Transverse colon (tissue), 4 donors: ENCODE data around the gene LRRC8C. TPM values are rescaled to one million over a fixed set of nuclear protein-coding genes. Genes with fewer than 3 reads are reported as not detected.
"Not testable (repeated sequence)": the region's sequence is repeated elsewhere in the genome, so short reads cannot be mapped to it uniquely, and the experiment has no call there.

Experiments used
- DNase-seq: peaks from one replicate; pipeline ENCODE4 v3.0.0-alpha.2; 2019
- H3K27ac ChIP-seq, 4 donors: fragments of 200-600 bp; sonication (generic); 2 replicates each; pipeline ENCODE4 v1.5.1; 2016 to 2018; ENCODE audit warnings: inconsistent platforms in 4 of 4
- H3K27me3 ChIP-seq: fragments of 200-600 bp; sonication (generic); 2 replicates; pipeline ENCODE4 v1.5.1; 2017; ENCODE audit warnings: inconsistent platforms
- H3K36me3 ChIP-seq, 4 donors: fragments of 200-600 bp; sonication (generic); 2 replicates each; pipeline ENCODE4 v1.5.1; 2017 to 2019; ENCODE audit warnings: inconsistent platforms in 4 of 4
- H3K4me1 ChIP-seq, 4 donors: fragments of 200-600 bp; sonication (generic); 2 replicates each; pipeline ENCODE4 v1.5.1; 2017 to 2020; ENCODE audit warnings: inconsistent platforms in 4 of 4
- H3K4me3 ChIP-seq, 4 donors: fragments of 200-600 bp; sonication (generic); 1 replicate in 1 of 4; 2 replicates in 3 of 4; pipeline versions ENCODE4 v1.5.1 to v1.6.1; 2017 to 2019; ENCODE audit warnings: inconsistent platforms in 4 of 4
- H3K9me3 ChIP-seq, 2 donors: fragments of 200-600 bp; sonication (generic); 2 replicates each; pipeline ENCODE4 v1.5.1; 2017 to 2019; ENCODE audit warnings: inconsistent platforms in 2 of 2
- EP300 ChIP-seq: sonication (generic); formaldehyde crosslinking; IDR thresholded peaks from one replicate; pipeline ENCODE4 v1.6.1; 2017; ENCODE audit warnings: antibody characterized with exemption, low read depth
- POLR2A ChIP-seq: fragments of 450-650 bp; IDR thresholded peaks from one replicate; pipeline ENCODE4 v1.6.1; 2016; ENCODE audit warnings: antibody characterized with exemption, mild to moderate bottlenecking, moderate library complexity
- POLR2AphosphoS5 ChIP-seq, 3 donors: sonication (generic); formaldehyde crosslinking; IDR thresholded peaks; one replicate each; pipeline ENCODE4 v1.6.1; 2016; ENCODE audit warnings: antibody characterized with exemption in 3 of 3
- WGBS, 2 donors: methylation state at CpG; one replicate each; pipeline ENCODE4 v1.1.5; 2018; ENCODE audit warnings: low coverage in 1 of 2; 5-methylcytosine and 5-hydroxymethylcytosine counted together
- in situ Hi-C, 4 donors: fragments of 200-750 bp; cut with MboI; loops; one replicate each; pipeline versions ENCODE4 v1.15.0 to v1.15.1; 2017; ENCODE audit warnings: low sequenced_read_pairs in 3 of 4, low pct_ligation_motif_present in 1 of 4, low pct_unique_long_range_greater_than_20kb in 1 of 4
- intact Hi-C: fragments of 100-400 bp; cut with DNase I; formaldehyde crosslinking; loops from one replicate; pipeline ENCODE4 v1.15.1; 2023; ENCODE audit warnings: low total_unique reads
- total RNA-seq, 4 donors: library from RNA; depleted of rRNA; stranded (reverse); fragments of >200 nt; gene quantifications; one replicate each; pipeline ENCODE4 v1.1.0, GENCODE V29; 2016
- TF ChIP-seq, protein P1 (sequence below), 5 experiments: fragments of 200-600 bp in 3 of 5; fragments of 450-650 bp in 2 of 5; sonication (generic) in 3 of 5; IDR thresholded peaks; 1 replicate in 2 of 5; 2 replicates in 3 of 5; pipeline ENCODE4 v1.5.1; 2016 to 2017; ENCODE audit warnings: antibody characterized with exemption in 5 of 5, inconsistent platforms in 3 of 5, mild to moderate bottlenecking in 2 of 5, moderate library complexity in 1 of 5

LRRC8C gene
- total RNA-seq, 4 donors from 2014 or later = 2.4 to 4.4 (median 2.7) TPM

DNA sequence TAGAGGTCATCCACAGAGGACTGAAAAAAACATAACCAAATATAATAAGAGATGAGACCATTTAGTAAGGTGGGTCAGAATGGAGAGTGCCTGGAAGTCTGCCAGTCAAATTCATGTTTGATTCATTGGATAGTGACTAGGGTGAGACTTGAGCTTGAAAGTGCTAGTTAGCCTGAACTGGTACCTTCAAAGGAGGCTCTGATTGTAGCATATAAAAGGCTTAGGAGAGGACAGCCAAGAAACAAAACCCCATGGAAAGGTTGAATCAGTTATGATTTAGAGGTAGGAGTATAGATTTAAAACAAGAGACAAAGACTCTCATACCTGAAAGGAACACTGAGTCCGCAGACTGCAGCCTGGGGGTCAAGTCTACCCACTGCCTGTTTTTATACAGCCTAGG lies 44.4 kb upstream of the LRRC8C start:
- no peak for DNase-seq
- intact Hi-C loops = no loop called here
- H3K36me3 ChIP-seq = peaks cover 0 to 14% (median 0%) of the 10 kb centered on the region in 4 donors
- H3K4me1 ChIP-seq = no peaks in the 10 kb centered on the region
- H3K27me3 ChIP-seq = no peaks in the 10 kb centered on the region
- TF ChIP-seq EP300 = no peak
- TF ChIP-seq POLR2A = no peak
- TF ChIP-seq, protein P1, sequence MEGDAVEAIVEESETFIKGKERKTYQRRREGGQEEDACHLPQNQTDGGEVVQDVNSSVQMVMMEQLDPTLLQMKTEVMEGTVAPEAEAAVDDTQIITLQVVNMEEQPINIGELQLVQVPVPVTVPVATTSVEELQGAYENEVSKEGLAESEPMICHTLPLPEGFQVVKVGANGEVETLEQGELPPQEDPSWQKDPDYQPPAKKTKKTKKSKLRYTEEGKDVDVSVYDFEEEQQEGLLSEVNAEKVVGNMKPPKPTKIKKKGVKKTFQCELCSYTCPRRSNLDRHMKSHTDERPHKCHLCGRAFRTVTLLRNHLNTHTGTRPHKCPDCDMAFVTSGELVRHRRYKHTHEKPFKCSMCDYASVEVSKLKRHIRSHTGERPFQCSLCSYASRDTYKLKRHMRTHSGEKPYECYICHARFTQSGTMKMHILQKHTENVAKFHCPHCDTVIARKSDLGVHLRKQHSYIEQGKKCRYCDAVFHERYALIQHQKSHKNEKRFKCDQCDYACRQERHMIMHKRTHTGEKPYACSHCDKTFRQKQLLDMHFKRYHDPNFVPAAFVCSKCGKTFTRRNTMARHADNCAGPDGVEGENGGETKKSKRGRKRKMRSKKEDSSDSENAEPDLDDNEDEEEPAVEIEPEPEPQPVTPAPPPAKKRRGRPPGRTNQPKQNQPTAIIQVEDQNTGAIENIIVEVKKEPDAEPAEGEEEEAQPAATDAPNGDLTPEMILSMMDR (IDR thresholded peaks at IDR 0.05) = no peak
- TF ChIP-seq POLR2AphosphoS5 (IDR thresholded peaks at IDR 0.05) = no peak
- in situ Hi-C loops = no loop called here
- H3K9me3 ChIP-seq = no peaks in the 10 kb centered on the region
- no peak overlapping the region for H3K27ac ChIP-seq
- WGBS, 2 donors = 97 to 100% methylated on average over 1 of the region's 1 CpG
- no peak overlapping the region for H3K4me3 ChIP-seq

DNA sequence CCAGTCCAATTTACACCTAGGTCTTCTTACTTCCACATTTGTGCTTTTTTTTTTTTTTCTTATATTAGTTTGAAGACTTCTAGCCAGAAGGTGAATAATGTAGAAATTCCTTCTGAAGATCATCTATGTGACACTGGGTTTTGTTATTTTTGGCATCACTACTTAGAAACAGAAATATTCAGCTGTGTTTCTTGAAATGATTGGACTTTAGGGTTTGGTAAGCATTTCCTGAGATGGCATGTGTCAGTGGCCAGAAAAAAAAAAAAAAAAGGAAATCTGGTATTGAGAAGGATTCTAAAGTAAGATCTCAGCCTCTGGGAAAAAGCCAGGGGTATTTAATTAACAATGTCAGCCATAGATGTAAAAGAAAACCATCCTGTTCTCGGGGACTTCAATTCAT lies 43.4 kb upstream of the LRRC8C start:
- no peak for TF ChIP-seq POLR2AphosphoS5 (IDR thresholded peaks at IDR 0.05)
- TF ChIP-seq, protein P1 (IDR thresholded peaks at IDR 0.05) = no peak
- TF ChIP-seq POLR2A = no peak
- no peak for TF ChIP-seq EP300
- Histone ChIP-seq H3K4me3 (no peak overlapping the region), H3K36me3 (peaks cover 0 to 5% (median 0%) of the 10 kb centered on the region in 4 donors), H3K4me1 (no peaks in the 10 kb centered on the region), H3K27ac (no peak overlapping the region), H3K9me3 (no peaks in the 10 kb centered on the region), H3K27me3 (no peaks in the 10 kb centered on the region)
- WGBS, 2 donors = 86 to 100% methylated on average over 1 of the region's 1 CpG
- no peak for DNase-seq
- intact Hi-C loops = no loop called here
- in situ Hi-C loops = no loop called here

DNA sequence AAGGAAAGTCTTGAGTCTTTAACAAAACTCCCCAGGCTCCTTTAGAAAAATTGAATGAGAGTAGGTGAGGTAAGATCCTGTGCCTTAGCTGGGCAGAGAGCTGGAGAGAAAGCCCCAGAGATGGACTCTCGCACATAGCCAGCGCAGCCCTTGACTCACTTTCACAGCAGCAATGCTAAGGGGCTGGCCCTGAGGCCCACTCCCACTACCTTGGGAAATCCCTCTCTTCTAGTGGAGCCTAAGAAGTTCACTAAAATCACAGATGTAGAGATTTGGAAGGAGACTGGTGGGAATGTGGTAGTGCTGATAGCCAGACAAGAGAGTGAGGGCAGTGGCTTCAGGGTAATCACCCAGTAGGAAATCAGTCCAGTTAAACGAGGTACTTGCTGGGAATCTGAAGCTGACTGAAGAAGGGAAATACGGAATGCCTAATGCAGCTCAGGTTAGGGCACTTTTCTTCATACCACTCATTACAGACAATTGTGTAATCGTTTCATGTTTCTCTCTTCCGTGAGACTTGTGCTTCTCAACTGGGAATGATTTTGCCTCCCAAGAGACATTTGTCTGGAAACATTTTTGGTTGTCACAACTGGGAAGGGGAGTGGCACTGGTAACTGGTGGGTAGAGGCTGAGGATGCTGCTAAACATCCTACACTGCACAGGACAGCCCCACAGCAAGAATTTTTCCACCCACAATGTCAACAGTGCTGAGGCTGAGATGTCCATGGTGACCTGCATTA lies 42.4 kb upstream of the LRRC8C start:
- H3K9me3 ChIP-seq = no peaks in the 10 kb centered on the region
- no peaks in the 10 kb centered on the region for H3K36me3 ChIP-seq
- no peaks in the 10 kb centered on the region for H3K4me1 ChIP-seq
- 20 to 82% methylated on average over 1 to 6 of the region's 6 CpGs for WGBS, 2 donors
- no peak overlapping the region for H3K4me3 ChIP-seq
- no peaks in the 10 kb centered on the region for H3K27me3 ChIP-seq
- intact Hi-C loops (no loop called here), in situ Hi-C loops (loop anchor here in 1 of 4 donors (10.0 kb wide), 1 partner anchor 106 kb away; no protein-coding TSS in a partner anchor)
- DNase-seq = no peak
- TF ChIP-seq POLR2AphosphoS5 (IDR thresholded peaks at IDR 0.05) (no peak), POLR2A (no peak), EP300 (no peak)
- TF ChIP-seq, protein P1 (IDR thresholded peaks at IDR 0.05) = no peak
- H3K27ac ChIP-seq = no peak overlapping the region

DNA sequence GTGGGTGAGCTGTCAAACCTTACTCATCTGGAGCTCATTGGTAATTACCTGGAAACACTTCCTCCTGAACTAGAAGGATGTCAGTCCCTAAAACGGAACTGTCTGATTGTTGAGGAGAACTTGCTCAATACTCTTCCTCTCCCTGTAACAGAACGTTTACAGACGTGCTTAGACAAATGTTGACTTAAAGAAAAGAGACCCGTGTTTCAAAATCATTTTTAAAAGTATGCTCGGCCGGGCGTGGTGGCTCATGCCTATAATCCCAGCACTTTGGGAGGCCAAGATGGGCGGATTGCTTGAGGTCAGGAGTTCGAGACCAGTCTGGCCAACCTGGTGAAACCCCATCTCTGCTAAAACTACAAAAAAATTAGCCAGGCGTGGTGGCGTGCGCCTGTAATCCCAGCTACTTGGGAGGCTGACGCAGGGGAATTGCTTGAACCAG lies 40.0 kb upstream of the LRRC8C start:
- H3K9me3 ChIP-seq, H3K36me3 ChIP-seq, DNase-seq, H3K4me1 ChIP-seq, H3K27me3 ChIP-seq, intact Hi-C loops, H3K4me3 ChIP-seq, H3K27ac ChIP-seq: not testable (repeated sequence)
- in situ Hi-C loops = loop anchor here in 1 of 4 donors (10.0 kb wide), 1 partner anchor 108 kb away; no protein-coding TSS in a partner anchor
- WGBS, 2 donors = 62 to 77% methylated on average over 5 to 13 of the region's 13 CpGs
